ENCODE results near the gene METAP1D. TPM values are rescaled to one million over a fixed set of nuclear protein-coding genes. Genes with fewer than 3 reads are reported as not detected.

METAP1D gene
- total and polyA plus RNA-seq, 2 of the 4 experiments (the other 2 are of a cell fraction): 3.4 to 5.5 TPM

GRCh38 chr2:171985076-171985475 is 14.7 kb upstream of the METAP1D start:
- H3K4me2 ChIP-seq (ENCODE audit: low read depth, low read length): no peak overlapping the region
- no peaks in the 10 kb centered on the region for H3K9me3 ChIP-seq (ENCODE audit: control insufficient read depth, insufficient read depth, low read length)
- H3K14ac ChIP-seq (replicated peaks; ENCODE audit: low read depth, low read length): no peak overlapping the region
- no peak overlapping the region for H2AK9ac ChIP-seq (replicated peaks; ENCODE audit: low read depth, low read length, poor library complexity)
- no peaks in the 10 kb centered on the region for H3K27me3 ChIP-seq (ENCODE audit: control insufficient read depth, insufficient read depth, low read length)
- BruUV-seq (replicated peaks): no TSS peak
- in situ Hi-C loops (cut with MboI; ENCODE audit: low sequenced_read_pairs): no loop called here
- no peak overlapping the region for H4K8ac ChIP-seq (ENCODE audit: low read depth in 2 of 2, low read length in 2 of 2)
- intact Hi-C loops (cut with micrococcal nuclease): no loop called here
- H3K9me1 ChIP-seq (ENCODE audit: insufficient read depth, low read length): no peaks in the 10 kb centered on the region; the same call in 1 of the 2 replicates
- H3K56ac ChIP-seq (ENCODE audit: extremely low read depth, insufficient read depth, low read length): no peak overlapping the region
- H4K91ac ChIP-seq (ENCODE audit: insufficient read depth, low read depth, low read length): no peak overlapping the region
- DNase-seq: peak; percentile 2
- no peak overlapping the region for H3K23ac ChIP-seq (ENCODE audit: low read depth, low read length)
- ChIA-PET CTCF (no interaction called here), POLR2A (ENCODE audit: unreplicated experiment) (no interaction called here)
- no peak overlapping the region for H3K18ac ChIP-seq (ENCODE audit: low read depth, low read length)
- peaks cover 5% of the 10 kb centered on the region; the same call in 1 of the 2 replicates for H3K36me3 ChIP-seq (ENCODE audit: control insufficient read depth, insufficient read depth, low read length)
- H3K9ac ChIP-seq (ENCODE audit: low read depth, low read length): no peak overlapping the region
- dilution Hi-C loops (cut with HindIII; ENCODE audit: low sequenced_read_pairs, unreplicated experiment): no loop called here
- no peak overlapping the region for H2AK5ac ChIP-seq (ENCODE audit: low read depth, low read length)
- H2BK5ac ChIP-seq (ENCODE audit: low read depth, low read length, poor library complexity, severe bottlenecking): no peak overlapping the region
- no CpG with 5 or more reads among the region's 2 CpGs for WGBS, 2 experiments (ENCODE audit: extremely low coverage in 2 of 2, insufficient read length in 1 of 2)
- TF ChIP-seq FOS (IDR thresholded peaks at IDR 0.05; ENCODE audit: low read depth, low read length) (no peak), CHD1 (IDR thresholded peaks at IDR 0.05; ENCODE audit: low read depth, low read length) (no peak), POLR2A (IDR thresholded peaks at IDR 0.05; ENCODE audit: low read depth, low read length) (no peak), SMC3 (IDR thresholded peaks at IDR 0.05; ENCODE audit: low read depth, low read length) (no peak), CTCF (conservative IDR thresholded peaks at IDR 0.05; ENCODE audit: low read depth, low read length) (no peak), USF2 (IDR thresholded peaks at IDR 0.05; ENCODE audit: low read depth, low read length) (no peak), ELK1 (IDR thresholded peaks at IDR 0.05; ENCODE audit: borderline replicate concordance, low read depth, low read length) (no peak), MAZ (IDR thresholded peaks at IDR 0.05; ENCODE audit: borderline replicate concordance, low read depth, low read length) (no peak), MAFK (IDR thresholded peaks at IDR 0.05; ENCODE audit: low read depth, low read length) (no peak)
- no peaks in the 10 kb centered on the region for H4K20me1 ChIP-seq (ENCODE audit: insufficient read depth, low read length)
- no peak overlapping the region for H2BK20ac ChIP-seq (ENCODE audit: low read depth, low read length)
- H3K27ac ChIP-seq (ENCODE audit: insufficient read depth, low read length): no peak overlapping the region
- 0 out of 2 replicates have a peak, but pooled peaks have one; percentile 40 for ATAC-seq (ENCODE audit: low read depth)
- no peaks in the 10 kb centered on the region for H3K79me1 ChIP-seq (ENCODE audit: low read depth in 1 of 2, low read length in 2 of 2)
- no peak overlapping the region for H2AFZ ChIP-seq (replicated peaks; ENCODE audit: low read length, poor library complexity)
- H2BK120ac ChIP-seq (ENCODE audit: low read depth, low read length): no peak overlapping the region
- no peak overlapping the region for H3K4me3 ChIP-seq (ENCODE audit: insufficient read depth, low read depth, low read length)
- no peaks in the 10 kb centered on the region for H3K4me1 ChIP-seq (ENCODE audit: control insufficient read depth, insufficient read depth, low read length)
- no peak overlapping the region for H2BK15ac ChIP-seq (ENCODE audit: low read depth, low read length)
- H3K4ac ChIP-seq (ENCODE audit: low read depth, low read length): no peak overlapping the region
- H4K5ac ChIP-seq (ENCODE audit: low read depth, low read length): no peak overlapping the region
